Esophagus squamous epithelium (tissue), 5 donors: Measurements from ENCODE around the gene SALL4. TPM values are rescaled to one million over a fixed set of nuclear protein-coding genes. Genes with fewer than 3 reads are reported as not detected.
A peak's percentile ranks its signal among the peaks of the same experiment; 100 is the strongest.
"Not testable (repeated sequence)": the region's sequence is repeated elsewhere in the genome, so short reads cannot be mapped to it uniquely, and the experiment has no call there.

Source experiments
- DNase-seq: peaks from one replicate; lab custom pipeline; 2025; lab: John Stamatoyannopoulos, UW
- H3K27ac ChIP-seq, 4 donors: fragments of 200-600 bp; sonication (generic); one replicate each; pipeline ENCODE4 v1.5.1; 2016 to 2019; ENCODE audit warnings: mild to moderate bottlenecking in 1 of 4
- H3K27me3 ChIP-seq, 4 donors: fragments of 200-600 bp; sonication (generic); 1 replicate in 3 of 4; 2 replicates in 1 of 4; pipeline versions ENCODE4 v1.5.1 to v1.6.0; 2017 to 2021; ENCODE audit warnings: antibody characterized with exemption in 1 of 4
- H3K36me3 ChIP-seq, 3 donors: fragments of 200-600 bp; sonication (generic); one replicate each; pipeline ENCODE4 v1.5.1; 2016 to 2019
- H3K4me1 ChIP-seq, 3 donors: fragments of 200-600 bp; sonication (generic); one replicate each; pipeline ENCODE4 v1.5.1; 2017 to 2019
- H3K4me3 ChIP-seq, 4 donors: fragments of 200-600 bp; sonication (generic); 1 replicate in 3 of 4; 2 replicates in 1 of 4; pipeline ENCODE4 v1.5.1; 2016 to 2019; ENCODE audit warnings: mild to moderate bottlenecking in 2 of 4, moderate library complexity in 1 of 4
- H3K9me3 ChIP-seq, 3 donors: fragments of 200-600 bp; sonication (generic); one replicate each; pipeline ENCODE4 v1.5.1; 2016 to 2019
- CTCF ChIP-seq, 6 experiments: fragments of 450-650 bp in 4 of 6; fragments of 200-600 bp in 2 of 6; sonication (generic) in 2 of 6; IDR thresholded peaks; one replicate each; pipeline ENCODE4 v1.5.1; 2016 to 2019; ENCODE audit warnings: antibody characterized with exemption in 6 of 6, mild to moderate bottlenecking in 4 of 6, moderate library complexity in 4 of 6
- POLR2A ChIP-seq, 4 donors: fragments of 450-650 bp; IDR thresholded peaks; one replicate each; pipeline ENCODE4 v1.6.1; 2017; ENCODE audit warnings: antibody characterized with exemption in 4 of 4, mild to moderate bottlenecking in 4 of 4, moderate library complexity in 3 of 4
- WGBS, 2 donors: methylation state at CpG; one replicate each; pipeline ENCODE4 v1.1.5; 2018; 5-methylcytosine and 5-hydroxymethylcytosine counted together
- intact Hi-C: fragments of 100-400 bp; cut with DNase I; formaldehyde crosslinking; loops from one replicate; pipeline ENCODE4 v1.15.0; 2022
- total RNA-seq, 4 donors: library from RNA; depleted of rRNA; stranded (reverse); fragments of >200 nt; gene quantifications; one replicate each; pipeline ENCODE4 v1.1.0, GENCODE V29; 2016
- donor health status: DM: yes; HTN: yes; CAD: no.

Gene SALL4
- total RNA-seq, 4 donors from 2014 or later, result 0.04 to 0.76 (median 0.26) TPM; not detected in 1

DNA sequence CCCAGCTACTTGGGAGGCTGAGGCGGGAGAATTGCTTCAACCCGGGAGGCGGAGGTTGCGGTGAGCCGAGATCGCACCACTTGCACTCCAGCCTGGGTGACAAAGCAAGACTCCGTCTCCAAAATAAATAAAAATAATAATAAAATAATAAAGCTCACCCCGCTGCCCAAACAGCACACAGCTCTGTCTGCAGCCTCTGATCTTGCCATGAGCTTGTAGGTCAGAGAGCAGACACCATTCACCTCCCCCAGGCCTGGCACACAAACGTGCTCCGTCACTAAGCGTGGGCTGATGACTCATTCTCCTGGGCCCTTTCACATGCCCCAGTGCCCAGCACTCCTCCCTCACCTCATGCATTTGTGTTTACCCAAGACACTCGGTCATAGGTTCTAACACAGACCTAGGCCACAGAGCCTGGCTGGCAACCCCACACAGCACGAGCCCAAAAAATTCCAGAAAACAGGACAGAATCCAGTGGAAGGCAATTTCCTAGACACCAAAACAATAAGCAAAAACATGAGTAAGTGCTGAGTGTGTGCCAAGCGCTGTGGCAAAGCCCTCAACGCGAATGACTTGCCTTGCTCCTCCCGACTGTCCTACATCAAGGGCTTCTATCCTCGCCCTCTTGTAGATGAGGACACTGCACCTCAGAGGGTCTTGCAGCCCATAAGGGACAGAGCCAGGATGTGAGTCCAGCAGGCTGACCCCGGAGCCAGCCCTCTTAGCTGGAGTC lies 52.1 kb downstream of the SALL4 start:
- Histone ChIP-seq H3K27ac (peak overlapping the region; percentile 46 to 85 (median 78)), H3K27me3 (no peaks in the 10 kb centered on the region), H3K4me3 (no peak overlapping the region), H3K36me3 (no peaks in the 10 kb centered on the region), H3K4me1 (peaks cover 5 to 47% (median 27%) of the 10 kb centered on the region in 3 donors), H3K9me3 (no peaks in the 10 kb centered on the region)
- TF ChIP-seq POLR2A (IDR thresholded peaks at IDR 0.05) (no peak), CTCF (IDR thresholded peaks at IDR 0.05) (no peak)
- DNase-seq, result no peak
- 45% methylated on average over 16 to 17 of the region's 19 CpGs for WGBS, 2 donors
- intact Hi-C loops, result no loop called here

DNA sequence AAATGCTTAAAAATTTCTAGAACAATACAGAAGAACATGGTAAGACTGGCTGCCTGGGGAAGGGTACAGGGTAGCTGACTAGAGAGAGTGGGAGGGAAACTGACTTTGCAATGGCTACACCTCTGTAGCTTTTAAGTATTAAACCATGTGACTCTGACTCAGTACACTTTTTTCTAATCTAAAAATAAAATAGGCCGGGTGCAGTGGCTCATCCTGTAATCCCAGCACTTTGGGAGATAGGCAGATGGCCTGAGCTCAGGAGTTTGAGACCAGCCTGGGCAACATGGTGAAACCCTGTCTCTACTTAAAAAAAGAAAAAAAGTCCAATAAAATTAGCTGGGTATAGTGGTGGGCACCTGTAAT lies 52.7 kb downstream of the SALL4 start:
- Histone ChIP-seq H3K27ac (peak overlapping the region in 3 of 4 donors; percentile 46 to 84 (median 71)), H3K27me3 (no peaks in the 10 kb centered on the region), H3K36me3 (no peaks in the 10 kb centered on the region), H3K4me3 (no peak overlapping the region), H3K4me1 (peaks cover 5 to 50% (median 29%) of the 10 kb centered on the region in 3 donors), H3K9me3 (no peaks in the 10 kb centered on the region)
- no peak for DNase-seq
- WGBS, 2 donors, result 7 to 11% methylated on average over 1 of the region's 1 CpG
- intact Hi-C loops, result no loop called here
- TF ChIP-seq CTCF (IDR thresholded peaks at IDR 0.05) (no peak), POLR2A (IDR thresholded peaks at IDR 0.05) (no peak)

DNA sequence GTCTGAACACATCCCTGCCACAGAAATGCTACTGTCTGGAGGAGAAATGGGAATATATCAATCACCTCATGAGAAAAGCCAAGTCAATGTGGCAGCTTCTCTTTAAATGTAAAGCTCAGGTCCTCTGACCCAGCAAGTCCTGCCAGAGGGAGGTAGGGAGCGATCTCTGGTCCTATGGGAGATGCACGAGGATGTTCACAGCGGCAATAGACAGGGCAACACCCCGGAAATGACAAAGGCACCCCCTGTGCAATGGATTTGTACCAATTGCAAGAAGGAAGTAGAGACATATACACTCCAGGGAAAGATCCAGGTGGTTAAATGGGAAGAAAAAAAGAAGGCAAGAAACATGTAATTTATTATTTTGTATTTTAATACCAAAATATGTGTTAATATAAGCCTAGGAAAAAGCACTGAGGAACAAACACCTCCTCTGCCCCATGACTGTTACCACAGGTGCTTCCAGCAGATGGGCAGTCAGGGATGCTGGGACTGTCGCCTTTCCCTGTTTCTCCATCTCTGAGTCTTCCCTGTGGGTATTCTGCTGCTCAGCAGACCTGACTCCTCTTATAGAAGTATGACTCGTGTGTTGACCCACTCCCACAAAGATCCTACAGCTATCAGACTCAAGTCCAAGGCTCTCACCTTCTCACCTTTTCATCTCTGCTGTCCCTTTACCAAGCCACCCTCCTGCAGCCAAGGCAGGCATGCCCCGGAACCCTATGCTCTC lies 55.0 kb downstream of the SALL4 start:
- Histone ChIP-seq H3K4me3 (no peak overlapping the region), H3K4me1 (peaks cover 13 to 52% (median 31%) of the 10 kb centered on the region in 3 donors), H3K9me3 (no peaks in the 10 kb centered on the region), H3K27me3 (no peaks in the 10 kb centered on the region), H3K36me3 (no peaks in the 10 kb centered on the region), H3K27ac (no peak overlapping the region)
- TF ChIP-seq CTCF (IDR thresholded peaks at IDR 0.05) (no peak), POLR2A (IDR thresholded peaks at IDR 0.05) (no peak)
- WGBS, 2 donors, result 68 to 75% methylated on average over 7 of the region's 7 CpGs
- intact Hi-C loops, result no loop called here
- DNase-seq, result no peak

DNA sequence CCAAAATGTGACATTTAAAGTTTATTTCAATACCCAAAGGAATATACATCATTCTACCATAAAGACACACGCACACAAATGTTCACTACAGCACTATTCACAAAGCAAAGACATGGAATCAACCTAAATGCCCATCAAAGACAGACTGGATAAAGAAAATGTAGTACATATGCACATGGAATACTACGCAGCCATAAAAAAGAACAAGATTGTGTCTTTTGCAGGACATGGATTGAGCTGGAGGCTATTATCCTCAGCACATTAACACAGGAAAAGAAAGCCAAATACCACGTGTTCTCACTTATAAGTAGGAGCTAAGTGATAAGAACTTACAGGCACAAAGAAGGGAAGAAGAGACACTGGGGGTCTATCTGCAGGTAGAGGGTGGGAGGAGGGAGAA lies 56.5 kb downstream of the SALL4 start:
- no peaks in the 10 kb centered on the region for H3K9me3 ChIP-seq
- no peaks in the 10 kb centered on the region for H3K36me3 ChIP-seq
- WGBS, 2 donors, result 84 to 86% methylated on average over 3 of the region's 3 CpGs
- intact Hi-C loops, result no loop called here
- H3K27ac ChIP-seq, result no peak overlapping the region
- TF ChIP-seq POLR2A (IDR thresholded peaks at IDR 0.05) (no peak), CTCF (IDR thresholded peaks at IDR 0.05) (no peak)
- H3K4me3 ChIP-seq, result no peak overlapping the region
- no peak for DNase-seq
- H3K4me1 ChIP-seq, result peaks cover 14 to 48% (median 26%) of the 10 kb centered on the region in 3 donors
- H3K27me3 ChIP-seq, result no peaks in the 10 kb centered on the region

- TF ChIP-seq CTCF (IDR thresholded peaks at IDR 0.05) (no peak), POLR2A (IDR thresholded peaks at IDR 0.05) (no peak)
- Histone ChIP-seq H3K27me3 (no peaks in the 10 kb centered on the region), H3K9me3 (no peaks in the 10 kb centered on the region), H3K4me1 (peaks cover 9 to 45% (median 19%) of the 10 kb centered on the region in 3 donors), H3K4me3 (no peak overlapping the region), H3K27ac (no peak overlapping the region), H3K36me3 (no peaks in the 10 kb centered on the region)
- no peak for DNase-seq
- 94 to 96% methylated on average over 3 of the region's 3 CpGs for WGBS, 2 donors
- intact Hi-C loops, result no loop called here
Observed at GRCh38 chr20:51740838-51741237, 61.5 kb downstream of the SALL4 start.

GRCh38 chr20:51740308-51740707 lies 62.0 kb downstream of the SALL4 start:
- WGBS, 2 donors, result 90 to 91% methylated on average over 2 to 3 of the region's 7 CpGs
- H3K4me3 ChIP-seq, H3K27ac ChIP-seq, H3K36me3 ChIP-seq, DNase-seq, H3K27me3 ChIP-seq, intact Hi-C loops, H3K9me3 ChIP-seq: not testable (repeated sequence)
- H3K4me1 ChIP-seq, result peaks cover 9 to 50% (median 22%) of the 10 kb centered on the region in 3 donors
